Forelimb muscle (tissue), 1 donor: ENCODE results near the gene SLC36A4. TPM values are rescaled to one million over a fixed set of nuclear protein-coding genes. Genes with fewer than 3 reads are reported as not detected.
"Not testable (repeated sequence)": the region's sequence is repeated elsewhere in the genome, so short reads cannot be mapped to it uniquely, and the experiment has no call there.

Experiments
- DNase-seq: peaks from one replicate; pipeline ENCODE4 v3.0.0-alpha.2; 2013; ENCODE audit warnings: low read depth
- polyA plus RNA-seq: library from polyadenylated mRNA; unstranded; fragments of 120-200 nt; gene quantifications from one replicate; pipeline ENCODE4 v1.2.1, GENCODE V29; 2013; ENCODE audit not compliant: insufficient read length

SLC36A4 gene
- polyA plus RNA-seq, 1 donor, result 8.2 TPM

- DNase-seq, result no peak
Measured at GRCh38 chr11:93194673-93195291, 3.0 kb downstream of the SLC36A4 start.

- no peak for DNase-seq
Measured at GRCh38 chr11:93193731-93194130, 4.1 kb downstream of the SLC36A4 start.

- DNase-seq, result no peak
Measured at GRCh38 chr11:93192163-93192562, 5.6 kb downstream of the SLC36A4 start.

- DNase-seq, result no peak
Measured at GRCh38 chr11:93189462-93189861, 8.3 kb downstream of the SLC36A4 start.

- DNase-seq, result no peak
Measured at GRCh38 chr11:93188726-93189125, 9.1 kb downstream of the SLC36A4 start.

GRCh38 chr11:93187290-93187689 lies 10.5 kb downstream of the SLC36A4 start:
- DNase-seq, result no peak

- DNase-seq, result not testable (repeated sequence)
Measured at GRCh38 chr11:93177891-93178290, 19.9 kb downstream of the SLC36A4 start.

GRCh38 chr11:93169950-93170561 lies 27.7 kb downstream of the SLC36A4 start:
- no peak for DNase-seq

GRCh38 chr11:93169143-93169542 lies 28.6 kb downstream of the SLC36A4 start:
- no peak for DNase-seq

GRCh38 chr11:93166862-93167261 lies 30.9 kb downstream of the SLC36A4 start:
- DNase-seq, result no peak

GRCh38 chr11:93166194-93166593 lies 31.6 kb downstream of the SLC36A4 start:
- no peak for DNase-seq

- DNase-seq, result no peak
Measured at GRCh38 chr11:93160808-93161207, 37.0 kb downstream of the SLC36A4 start.

GRCh38 chr11:93160156-93160555 lies 37.6 kb downstream of the SLC36A4 start:
- DNase-seq, result no peak

GRCh38 chr11:93159721-93160120 lies 38.1 kb downstream of the SLC36A4 start:
- no peak for DNase-seq

GRCh38 chr11:93155738-93156137 lies 42.1 kb downstream of the SLC36A4 start:
- DNase-seq, result no peak

- DNase-seq, result no peak
Measured at GRCh38 chr11:93145390-93145915, 52.3 kb downstream of the SLC36A4 start.

- DNase-seq, result no peak
Measured at GRCh38 chr11:93143800-93144199, 54.0 kb downstream of the SLC36A4 start.

- DNase-seq, result no peak
Measured at GRCh38 chr11:93143186-93143585, 54.6 kb downstream of the SLC36A4 start.

- no peak for DNase-seq
Measured at GRCh38 chr11:93133488-93134109, 64.2 kb downstream of the SLC36A4 start.

GRCh38 chr11:93132836-93133235 lies 65.0 kb downstream of the SLC36A4 start:
- DNase-seq, result no peak

GRCh38 chr11:93131709-93132108 lies 66.1 kb downstream of the SLC36A4 start:
- DNase-seq, result no peak

GRCh38 chr11:93128574-93128973 lies 69.2 kb downstream of the SLC36A4 start:
- no peak for DNase-seq

GRCh38 chr11:93123351-93123898 lies 74.4 kb downstream of the SLC36A4 start:
- DNase-seq, result peak; percentile 9
